ENCODE measurements around the gene TLR9. TPM values are rescaled to one million over a fixed set of nuclear protein-coding genes. Genes with fewer than 3 reads are reported as not detected.

TLR9 gene
- total RNA-seq, 2 donors from 2014 or later = 0.29 TPM; not detected in 1

Small RNA genes within 50 kb of the gene (microRNA-seq; reads per million reads assigned to microRNA genes)
- 37,467 to 43,103 reads per million in 2 donors for gene MIRLET7G

Other genes with a start within 250 kb of the TLR9 start
- 10 to 100 TPM; 21.8 to 24.8 TPM for gene ACY1, start 242.1 kb downstream of the TLR9 start, total RNA-seq
- 100 to 1,000 TPM; 586 to 682 TPM for gene RPL29, start 229.8 kb downstream of the TLR9 start, total RNA-seq
- gene DUSP7, start 169.1 kb downstream of the TLR9 start, total RNA-seq = 10 to 100 TPM; 24.6 to 39.3 TPM
- gene POC1A, start 71.2 kb downstream of the TLR9 start, total RNA-seq = 1 to 10 TPM; 1.9 to 2.4 TPM
- 100 to 1,000 TPM; 133 to 147 TPM for gene ALAS1, start 27.5 kb downstream of the TLR9 start, total RNA-seq
- 10 to 100 TPM; 45.9 to 51.7 TPM for gene TWF2, start 13.5 kb upstream of the TLR9 start, total RNA-seq
- gene PPM1M, start 20.1 kb upstream of the TLR9 start, total RNA-seq = 10 to 100 TPM; 11.8 to 17.4 TPM
- 10 to 100 TPM; 57.6 to 65.5 TPM for gene WDR82, start 53.0 kb upstream of the TLR9 start, total RNA-seq
- 10 to 100 TPM; 10.4 to 13.5 TPM for gene GLYCTK, start 62.2 kb upstream of the TLR9 start, total RNA-seq
- 1 to 10 TPM; 3.3 to 4.4 TPM for gene DNAH1, start 90.7 kb upstream of the TLR9 start, total RNA-seq
- 10 to 100 TPM; 52.6 to 62.4 TPM for gene BAP1, start 184.4 kb upstream of the TLR9 start, total RNA-seq
- gene PHF7, start 185.0 kb upstream of the TLR9 start, total RNA-seq = 10 to 100 TPM; 13.1 to 16.0 TPM
- gene SEMA3G, start 219.5 kb upstream of the TLR9 start, total RNA-seq = 10 to 100 TPM; 13.7 to 19.9 TPM
- 1,000 to 10,000 TPM; 2,841 to 3,233 TPM for gene TNNC1, start 228.4 kb upstream of the TLR9 start, total RNA-seq
- gene NISCH, start 230.0 kb upstream of the TLR9 start, total RNA-seq = 10 to 100 TPM; 45.9 to 49.0 TPM